Body of pancreas (tissue), 4 donors: ENCODE data around the gene FAM163A.

Source experiments
- CTCF ChIP-seq, 7 experiments: fragments of 450-650 bp in 4 of 7; fragments of 200-600 bp in 3 of 7; sonication (generic) in 3 of 7; IDR thresholded peaks; one replicate each; pipeline ENCODE4 v1.5.1; 2016 to 2019; ENCODE audit warnings: antibody characterized with exemption in 7 of 7
- POLR2A ChIP-seq, 3 donors: fragments of 450-650 bp; IDR thresholded peaks; one replicate each; pipeline ENCODE4 v1.6.1; 2016; ENCODE audit warnings: antibody characterized with exemption in 3 of 3, mild to moderate bottlenecking in 2 of 3

- no peak for TF ChIP-seq CTCF (IDR thresholded peaks at IDR 0.05)
- TF ChIP-seq POLR2A (IDR thresholded peaks at IDR 0.05), result no peak
Observed at GRCh38 chr1:179823693-179824092, 80.6 kb downstream of the FAM163A start.
